ENCODE results near the gene HKDC1.
"Not testable (repeated sequence)": the region's sequence is repeated elsewhere in the genome, so short reads cannot be mapped to it uniquely, and the experiment has no call there.

The HKDC1 gene, protein sequence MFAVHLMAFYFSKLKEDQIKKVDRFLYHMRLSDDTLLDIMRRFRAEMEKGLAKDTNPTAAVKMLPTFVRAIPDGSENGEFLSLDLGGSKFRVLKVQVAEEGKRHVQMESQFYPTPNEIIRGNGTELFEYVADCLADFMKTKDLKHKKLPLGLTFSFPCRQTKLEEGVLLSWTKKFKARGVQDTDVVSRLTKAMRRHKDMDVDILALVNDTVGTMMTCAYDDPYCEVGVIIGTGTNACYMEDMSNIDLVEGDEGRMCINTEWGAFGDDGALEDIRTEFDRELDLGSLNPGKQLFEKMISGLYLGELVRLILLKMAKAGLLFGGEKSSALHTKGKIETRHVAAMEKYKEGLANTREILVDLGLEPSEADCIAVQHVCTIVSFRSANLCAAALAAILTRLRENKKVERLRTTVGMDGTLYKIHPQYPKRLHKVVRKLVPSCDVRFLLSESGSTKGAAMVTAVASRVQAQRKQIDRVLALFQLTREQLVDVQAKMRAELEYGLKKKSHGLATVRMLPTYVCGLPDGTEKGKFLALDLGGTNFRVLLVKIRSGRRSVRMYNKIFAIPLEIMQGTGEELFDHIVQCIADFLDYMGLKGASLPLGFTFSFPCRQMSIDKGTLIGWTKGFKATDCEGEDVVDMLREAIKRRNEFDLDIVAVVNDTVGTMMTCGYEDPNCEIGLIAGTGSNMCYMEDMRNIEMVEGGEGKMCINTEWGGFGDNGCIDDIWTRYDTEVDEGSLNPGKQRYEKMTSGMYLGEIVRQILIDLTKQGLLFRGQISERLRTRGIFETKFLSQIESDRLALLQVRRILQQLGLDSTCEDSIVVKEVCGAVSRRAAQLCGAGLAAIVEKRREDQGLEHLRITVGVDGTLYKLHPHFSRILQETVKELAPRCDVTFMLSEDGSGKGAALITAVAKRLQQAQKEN
- total RNA-seq: 6.2 to 18.2 (median 10.1) reads per million in 4 donors

DNA sequence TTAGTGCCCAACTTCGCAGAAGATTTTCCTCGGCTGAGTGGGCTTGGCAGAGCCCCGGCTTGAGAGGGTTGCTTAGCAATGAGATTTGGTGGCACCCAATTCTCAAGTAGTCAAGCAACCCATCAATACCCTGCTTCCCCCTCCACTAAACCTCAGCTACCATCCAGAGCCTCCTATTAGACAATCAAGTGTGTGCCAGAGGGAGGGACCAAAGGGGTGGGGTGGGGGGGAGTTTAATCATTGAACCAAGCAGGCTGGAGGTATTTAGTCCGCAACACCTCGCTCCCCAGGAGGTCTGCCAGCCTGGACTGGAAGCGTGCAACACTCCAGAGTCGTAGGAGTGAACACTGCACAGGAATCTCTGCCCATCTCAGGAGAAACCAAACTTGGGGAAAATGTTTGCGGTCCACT is at the start of gene HKDC1:
Gene HKDC1, plus strand, starts transcription at position 292 of the 411 bp plus-strand sequence. Its CDS starts 104 bp downstream, at position 396.
- no peak for DNase-seq

DNA sequence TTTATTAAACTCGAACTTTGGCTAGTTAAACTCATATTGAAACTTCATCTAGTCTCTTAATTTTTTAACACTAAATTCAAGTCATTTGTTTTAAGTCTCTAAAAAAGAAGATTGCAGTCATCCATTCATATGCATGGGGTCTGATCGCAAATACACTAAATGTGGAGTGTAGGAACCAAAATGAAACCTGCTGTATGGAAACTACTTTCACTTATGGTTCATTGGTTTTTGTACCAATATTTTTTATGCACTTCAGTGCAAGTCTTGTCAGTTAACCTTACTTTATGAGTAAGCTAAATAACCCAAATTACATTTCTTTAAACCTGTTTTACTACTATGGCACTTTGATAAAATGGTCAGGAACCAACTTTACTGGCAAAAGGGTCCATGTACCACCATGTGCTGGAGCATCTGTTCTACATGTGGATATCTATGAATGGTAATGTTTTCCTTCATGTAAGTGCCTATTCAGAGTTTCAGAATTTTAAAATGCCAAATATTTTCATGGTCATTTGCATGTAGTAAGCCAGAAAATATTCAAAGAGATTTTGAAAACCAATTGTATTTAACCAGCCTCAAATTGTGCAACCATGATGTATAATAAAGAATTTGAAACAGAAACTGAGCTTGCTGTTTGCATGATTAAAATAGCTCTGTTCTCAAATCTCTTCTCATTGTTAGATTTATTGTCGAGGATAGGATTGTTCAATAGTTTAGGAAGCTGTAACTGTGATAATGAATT is 47.7 kb upstream of the HKDC1 start:
- DNase-seq: no peak

DNA sequence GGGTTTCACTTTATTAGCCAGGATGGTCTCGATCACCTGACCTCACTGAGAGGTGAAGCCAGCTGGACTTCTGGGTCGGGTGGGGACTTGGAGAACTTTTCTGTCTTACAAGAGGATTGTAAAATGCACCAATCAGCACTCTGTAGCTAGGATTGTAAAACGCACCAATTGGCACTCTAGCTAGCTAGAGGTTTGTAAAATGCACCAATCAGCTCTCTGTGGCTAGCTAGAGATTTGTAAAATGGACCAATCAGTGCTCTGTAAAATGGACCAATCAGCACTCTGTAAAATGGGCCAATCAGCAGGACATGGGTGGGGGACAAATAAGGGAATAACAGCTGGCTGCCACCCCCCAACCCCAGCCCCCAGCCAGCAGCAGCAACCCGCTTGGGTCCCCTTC is 44.8 kb upstream of the HKDC1 start:
- not testable (repeated sequence) for DNase-seq

DNA sequence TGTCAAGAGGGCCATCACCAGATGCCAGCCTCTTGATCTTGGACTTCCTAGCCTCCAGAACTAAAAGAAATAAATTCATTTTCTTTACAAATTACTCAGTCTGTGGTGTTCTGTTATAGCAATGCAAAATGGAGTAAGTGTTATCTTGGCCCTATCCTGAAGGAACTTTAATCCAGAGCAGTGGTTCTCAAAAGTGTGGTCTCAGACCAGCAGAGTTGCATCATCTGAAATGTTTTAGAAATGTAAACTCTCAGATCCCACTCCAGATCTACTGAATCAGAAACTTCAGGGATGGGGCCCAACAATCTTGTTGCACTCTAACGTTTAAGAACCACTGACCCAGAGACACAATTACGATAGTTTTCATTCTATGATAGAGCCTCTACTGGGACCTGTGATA is 43.3 kb upstream of the HKDC1 start:
- no peak for DNase-seq

- DNase-seq: peak in 3 of 5 donors; percentile 27 to 36 (median 33)
Measured at GRCh38 chr10:69179089-69179742, 40.9 kb upstream of the HKDC1 start.

DNA sequence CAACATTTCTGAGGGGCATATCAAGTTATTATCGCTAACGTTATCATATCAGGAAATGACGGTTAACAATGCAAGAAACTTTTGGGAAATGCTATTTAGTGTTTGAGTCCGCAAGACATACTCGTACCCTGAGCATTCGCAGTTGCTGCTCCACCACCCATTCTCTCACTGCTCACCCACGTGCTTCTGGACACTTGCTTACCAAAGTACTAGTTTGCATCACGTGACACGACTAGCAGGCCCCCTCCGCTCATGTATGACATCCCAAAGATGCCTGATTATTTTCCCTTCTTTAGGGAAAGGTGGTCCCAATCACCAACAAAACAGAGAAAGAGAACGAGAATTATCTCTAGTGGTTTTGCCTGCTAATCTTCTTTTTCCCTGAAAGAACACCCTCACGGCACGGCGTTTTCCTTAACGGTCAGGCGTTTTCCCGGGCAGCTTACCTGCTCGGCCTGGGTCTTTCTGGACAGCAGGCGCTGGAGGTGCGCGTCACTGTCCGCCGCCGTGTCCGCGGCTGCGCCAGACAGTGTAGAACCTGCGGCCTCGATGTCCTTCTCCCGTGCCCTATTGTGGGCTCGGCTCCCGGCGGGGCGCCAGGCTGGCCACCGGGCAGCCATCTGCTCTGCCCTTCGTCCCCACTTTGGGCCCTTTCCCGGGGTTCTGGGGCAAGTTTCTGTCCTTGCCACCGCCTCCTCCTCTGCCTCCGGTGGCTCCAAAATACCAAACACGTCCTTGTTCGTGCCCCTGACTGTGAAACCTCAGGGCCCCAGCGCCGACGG is 40.2 kb upstream of the HKDC1 start, which contains the start of gene SUPV3L1:
Gene SUPV3L1, plus strand, starts transcription at position 492 of the 782 bp plus-strand sequence. Its CDS starts 58 bp downstream, at position 550.
- DNase-seq: peak; percentile 70 to 93 (median 81)

DNA sequence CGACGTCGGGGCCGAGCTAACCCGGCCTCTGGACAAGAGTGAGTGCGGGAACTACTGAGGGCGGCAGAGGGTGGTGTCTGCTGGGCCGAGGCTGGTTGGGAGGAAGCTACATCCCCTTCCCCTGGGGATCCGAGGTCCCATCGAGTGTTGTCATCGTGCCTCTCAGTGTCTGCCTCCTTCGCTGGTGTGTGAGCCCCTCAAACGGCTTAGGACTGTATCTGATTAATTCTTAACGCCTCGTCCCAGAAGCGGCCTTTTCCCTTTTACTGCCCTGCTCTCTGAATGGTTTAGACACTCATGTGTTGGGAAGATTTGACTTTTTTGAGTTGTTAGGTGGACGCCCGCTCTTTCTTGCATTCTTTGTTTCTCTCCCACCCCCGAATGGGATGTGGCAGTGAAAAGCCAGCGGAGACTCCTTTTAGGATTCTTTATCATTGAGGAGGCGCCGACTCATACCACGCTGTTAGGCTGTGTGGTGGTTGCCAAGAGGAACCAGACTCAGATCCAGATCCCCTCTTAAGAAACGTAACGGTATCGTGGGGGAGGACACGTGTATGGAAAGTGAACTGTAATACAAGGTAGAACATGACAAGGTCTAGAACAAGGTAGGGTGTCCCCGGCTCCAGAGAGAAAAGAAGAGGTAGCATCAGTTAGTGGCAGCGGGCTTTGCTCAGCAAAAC is 39.5 kb upstream of the HKDC1 start:
- DNase-seq: peak in 4 of 5 donors; percentile 10 to 26 (median 19)

DNA sequence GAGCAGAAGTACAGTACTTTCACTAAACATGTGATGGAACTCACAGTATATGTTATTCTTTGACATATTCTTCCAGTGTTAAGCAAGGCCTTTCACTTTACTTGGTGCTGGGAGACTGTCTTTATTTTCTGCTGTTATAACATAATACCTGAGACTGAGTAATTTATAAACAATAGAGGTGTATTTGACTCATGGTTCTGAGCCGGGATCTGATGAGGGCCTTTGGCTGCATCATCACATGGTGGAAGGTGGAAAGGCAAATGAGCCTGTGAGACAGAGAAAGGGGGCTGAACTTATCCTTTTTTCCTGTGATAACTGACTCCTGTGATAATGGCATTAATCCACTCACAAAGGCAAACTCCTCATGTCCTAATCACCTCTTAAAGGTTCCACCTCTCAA is 38.7 kb upstream of the HKDC1 start:
- DNase-seq: no peak

DNA sequence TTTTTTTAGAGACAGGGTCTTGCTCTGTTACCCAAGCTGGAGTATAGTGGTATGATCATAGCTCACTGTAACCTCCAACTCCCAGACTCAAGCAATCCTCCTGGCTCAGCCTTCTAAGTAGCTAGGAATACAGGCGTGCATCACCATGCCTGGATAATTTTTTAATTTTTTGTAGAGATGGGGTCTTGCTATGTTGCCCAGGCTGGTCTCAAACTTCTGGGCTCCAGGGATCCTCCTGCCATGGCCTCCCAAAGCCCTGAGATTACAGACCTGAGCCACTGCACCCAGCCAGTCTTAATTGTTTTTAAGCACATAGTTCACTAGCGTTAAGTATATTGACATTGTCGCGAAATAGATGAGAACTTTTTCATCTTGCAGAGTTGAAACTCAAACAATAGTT is 38.1 kb upstream of the HKDC1 start:
- DNase-seq: no peak

GRCh38 chr10:69186524-69186923 is 33.6 kb upstream of the HKDC1 start:
- DNase-seq: no peak

DNA sequence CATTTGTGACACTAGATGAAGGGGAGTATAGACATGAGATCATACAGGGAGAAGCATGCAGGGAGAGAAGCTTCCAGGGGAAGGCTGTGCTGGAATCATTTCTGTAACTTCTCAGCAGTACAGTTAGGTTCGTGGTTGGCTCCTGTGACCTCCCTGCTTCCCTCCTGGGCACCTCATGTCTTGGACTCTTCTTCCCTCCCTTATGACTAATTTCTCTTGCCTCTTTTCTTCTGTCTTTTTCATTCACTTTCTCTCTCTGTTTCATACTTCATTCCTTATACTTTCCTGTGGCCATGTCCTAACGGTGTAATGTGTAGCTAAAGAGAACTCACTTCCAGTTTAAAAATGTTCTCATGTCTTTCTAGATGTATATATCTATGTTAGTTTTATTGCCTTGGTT is 19.1 kb upstream of the HKDC1 start:
- DNase-seq: peak in 1 of 5 donors; percentile 43

DNA sequence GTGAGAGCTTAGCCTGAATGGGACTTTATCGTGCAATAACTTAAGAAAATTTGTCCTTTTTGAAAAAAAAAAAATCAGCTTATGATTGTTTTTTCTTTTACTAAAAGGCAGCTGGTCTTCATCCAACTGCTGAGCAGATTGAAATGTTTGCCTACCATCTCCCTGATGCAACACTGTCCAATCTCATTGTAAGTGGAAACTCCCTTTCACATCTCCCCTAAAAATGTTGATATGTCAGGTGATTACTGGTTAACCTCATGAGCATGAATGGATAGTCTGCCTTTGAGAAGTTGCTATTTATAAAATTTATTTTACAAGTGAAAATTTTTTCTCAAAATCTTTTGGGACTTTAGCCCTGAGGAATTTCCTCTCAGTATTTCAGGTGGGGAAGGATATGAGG is 17.8 kb upstream of the HKDC1 start:
- DNase-seq: peak in 1 of 5 donors; percentile 80

DNA sequence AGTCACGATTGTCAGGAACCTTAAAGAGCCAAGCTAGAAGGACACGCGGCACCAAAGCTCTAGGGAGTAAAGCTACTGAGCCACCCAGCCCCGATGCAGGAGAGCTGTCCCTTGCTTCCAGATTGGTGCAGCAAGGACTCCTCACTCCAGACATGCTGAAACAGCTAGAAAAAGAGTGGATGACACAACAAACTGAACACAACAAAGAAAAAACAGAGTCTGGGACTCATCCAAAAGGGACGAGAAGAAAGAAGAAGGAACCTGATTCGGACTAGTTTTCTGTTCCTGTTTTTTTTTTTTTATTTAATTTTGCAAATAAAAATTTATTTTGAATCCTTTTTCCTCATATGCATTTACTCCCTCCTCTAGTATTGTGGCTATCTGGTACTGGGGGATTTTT is 11.4 kb upstream of the HKDC1 start:
- no peak for DNase-seq

DNA sequence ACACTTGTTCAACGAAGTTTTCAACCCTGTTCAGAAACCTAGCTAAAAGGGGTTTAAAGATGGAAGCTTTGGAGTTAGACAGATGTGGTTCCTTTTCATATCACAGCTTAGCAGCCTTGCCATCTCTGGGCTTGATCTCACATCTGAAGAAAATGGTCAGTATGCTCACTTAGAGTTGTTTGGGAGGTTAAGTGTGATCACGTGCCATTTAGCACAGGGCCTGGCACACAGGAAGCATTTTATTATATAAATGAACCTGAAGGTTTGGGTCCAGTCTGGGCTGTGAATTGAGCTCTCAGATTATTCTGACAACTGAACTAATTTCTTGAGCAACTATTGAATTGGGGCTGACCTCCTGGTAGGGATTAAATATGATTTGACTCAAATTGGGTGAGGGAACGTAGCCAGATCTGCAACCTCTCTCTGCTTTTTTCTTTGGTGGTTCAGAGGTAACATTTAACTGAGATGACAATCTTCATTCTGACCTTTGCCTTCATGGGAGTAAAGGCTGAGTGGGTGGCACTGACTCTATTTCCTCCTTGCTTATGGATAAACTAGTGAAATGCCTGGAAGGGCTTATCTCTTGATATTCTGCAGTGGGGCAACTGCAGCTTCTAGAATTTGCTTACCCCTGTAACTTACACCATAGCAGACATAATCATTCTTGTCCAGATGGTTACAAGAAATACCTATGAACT is 10.2 kb upstream of the HKDC1 start:
- DNase-seq: no peak

GRCh38 chr10:69211104-69211503 is 9.0 kb upstream of the HKDC1 start:
- DNase-seq: no peak

DNA sequence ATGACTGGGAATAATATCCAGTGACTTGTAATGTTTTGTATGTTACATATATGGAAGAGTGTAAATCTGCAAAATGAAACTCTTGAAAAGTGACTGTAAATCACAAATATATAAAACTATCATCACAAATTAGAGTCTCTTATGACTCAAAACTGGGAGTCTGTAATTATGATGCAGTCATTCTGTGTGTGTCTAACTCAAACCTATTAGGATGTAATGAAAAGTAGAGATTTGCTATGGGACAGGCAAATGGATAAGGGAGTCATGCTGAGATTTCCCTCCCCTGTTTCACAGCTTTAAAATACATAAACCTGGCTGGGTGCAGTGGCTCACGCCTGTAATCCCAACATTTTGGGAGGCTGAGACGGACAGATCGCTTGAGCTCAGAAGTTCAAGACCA is 8.6 kb upstream of the HKDC1 start:
- no peak for DNase-seq

GRCh38 chr10:69213591-69214311 is 6.4 kb upstream of the HKDC1 start:
- no peak for DNase-seq

DNA sequence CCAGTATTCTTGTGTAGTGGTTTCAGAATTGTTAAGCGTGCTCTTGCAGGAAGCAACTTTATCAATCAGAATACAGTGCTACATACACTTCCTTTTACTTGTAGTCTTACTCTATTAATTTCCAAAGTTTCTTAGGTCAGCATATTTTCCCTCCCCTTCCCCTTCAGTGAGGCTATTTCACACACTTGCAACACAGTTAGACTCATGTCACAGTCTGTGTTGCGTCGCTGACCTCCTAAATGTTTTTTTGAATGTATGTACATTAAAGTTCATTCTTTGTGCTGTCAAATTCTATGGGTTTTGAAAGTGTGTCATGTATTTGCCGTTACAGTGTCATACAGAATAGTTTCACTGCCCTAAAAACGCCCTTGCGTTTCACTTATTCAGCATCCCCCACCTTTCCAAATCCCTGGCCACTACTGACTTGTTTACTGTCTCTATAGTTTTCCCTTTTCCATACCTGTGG is 5.4 kb upstream of the HKDC1 start:
- peak in 1 of 5 donors; percentile 46 for DNase-seq

Measured in T-helper 1 cell (primary cell).